Rectal smooth muscle tissue (tissue), 1 donor: ENCODE results near the gene USP24.

Experiments used
- H3K27ac ChIP-seq: one replicate; pipeline ENCODE4 v1.7.0; 2013; ENCODE audit warnings: low read depth, low read length, inconsistent platforms
- H3K27me3 ChIP-seq: one replicate; pipeline ENCODE4 v1.7.0; 2013; ENCODE audit warnings: low read length; ENCODE audit not compliant: control insufficient read depth, insufficient read depth
- H3K36me3 ChIP-seq: one replicate; pipeline ENCODE4 v1.7.0; 2013; ENCODE audit warnings: low read length; ENCODE audit not compliant: control insufficient read depth, insufficient read depth
- H3K4me1 ChIP-seq: one replicate; pipeline ENCODE4 v1.7.0; 2013; ENCODE audit warnings: low read length; ENCODE audit not compliant: control insufficient read depth, insufficient read depth
- H3K4me3 ChIP-seq: one replicate; pipeline ENCODE4 v1.7.0; 2013; ENCODE audit warnings: low read length
- H3K9ac ChIP-seq: one replicate; pipeline ENCODE4 v1.7.0; 2013; ENCODE audit warnings: low read length

Gene USP24

GRCh38 chr1:55065648-55066047 lies 149.5 kb downstream of the USP24 start:
- Histone ChIP-seq H3K36me3 (peaks cover 23% of the 10 kb centered on the region), H3K9ac (no peak overlapping the region), H3K27me3 (no peaks in the 10 kb centered on the region), H3K4me1 (peaks cover 14% of the 10 kb centered on the region), H3K4me3 (no peak overlapping the region), H3K27ac (no peak overlapping the region)

- Histone ChIP-seq H3K4me1 (peaks cover 14% of the 10 kb centered on the region), H3K36me3 (peaks cover 16% of the 10 kb centered on the region), H3K9ac (no peak overlapping the region), H3K4me3 (no peak overlapping the region), H3K27ac (peak overlapping the region; percentile 40), H3K27me3 (no peaks in the 10 kb centered on the region)
Observed at GRCh38 chr1:55064861-55065263, 150.3 kb downstream of the USP24 start.

- peaks cover 14% of the 10 kb centered on the region for H3K4me1 ChIP-seq
- peaks cover 12% of the 10 kb centered on the region for H3K36me3 ChIP-seq
- no peak overlapping the region for H3K9ac ChIP-seq
- peak overlapping the region; percentile 40 for H3K27ac ChIP-seq
- H3K4me3 ChIP-seq: no peak overlapping the region
- H3K27me3 ChIP-seq: no peaks in the 10 kb centered on the region
Observed at GRCh38 chr1:55064071-55064581, 151.0 kb downstream of the USP24 start.

- no peaks in the 10 kb centered on the region for H3K27me3 ChIP-seq
- peaks cover 9% of the 10 kb centered on the region for H3K36me3 ChIP-seq
- H3K4me3 ChIP-seq: no peak overlapping the region
- peaks cover 14% of the 10 kb centered on the region for H3K4me1 ChIP-seq
- no peak overlapping the region for H3K27ac ChIP-seq
- no peak overlapping the region for H3K9ac ChIP-seq
Observed at GRCh38 chr1:55063577-55063942, 151.6 kb downstream of the USP24 start.

DNA sequence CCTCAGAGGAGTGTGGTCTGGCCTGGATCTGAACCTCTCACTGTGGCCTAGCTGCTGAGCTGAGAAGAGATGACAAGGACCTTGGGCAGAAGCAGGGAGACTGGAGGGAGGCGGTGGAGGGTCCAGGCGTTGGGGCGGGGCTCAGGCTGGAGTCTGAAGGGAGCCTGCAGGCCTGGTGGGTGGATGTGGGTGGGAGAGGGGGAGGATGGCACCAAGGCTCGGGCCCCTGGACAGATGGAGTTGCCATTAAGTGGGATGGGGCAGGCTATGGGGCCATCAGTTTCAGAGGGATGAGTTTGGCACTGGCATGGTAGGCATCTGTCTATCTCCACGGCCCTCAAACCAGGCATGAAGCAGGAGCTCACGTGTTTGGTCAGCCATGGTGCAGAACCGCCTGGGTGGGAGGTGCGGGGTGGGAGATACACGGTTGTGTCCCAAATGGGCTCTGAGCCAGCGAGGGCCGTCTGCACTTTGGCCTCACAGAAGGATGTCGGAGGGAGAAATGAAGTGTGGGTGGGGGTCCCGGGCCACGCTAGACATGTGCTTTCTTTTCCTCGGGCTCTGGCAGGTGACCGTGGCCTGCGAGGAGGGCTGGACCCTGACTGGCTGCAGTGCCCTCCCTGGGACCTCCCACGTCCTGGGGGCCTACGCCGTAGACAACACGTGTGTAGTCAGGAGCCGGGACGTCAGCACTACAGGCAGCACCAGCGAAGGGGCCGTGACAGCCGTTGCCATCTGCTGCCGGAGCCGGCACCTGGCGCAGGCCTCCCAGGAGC lies 152.2 kb downstream of the USP24 start:
- Histone ChIP-seq H3K4me3 (no peak overlapping the region), H3K27ac (no peak overlapping the region), H3K4me1 (peaks cover 14% of the 10 kb centered on the region), H3K36me3 (peaks cover 9% of the 10 kb centered on the region), H3K9ac (no peak overlapping the region), H3K27me3 (no peaks in the 10 kb centered on the region)

- no peak overlapping the region for H3K27ac ChIP-seq
- peaks cover 14% of the 10 kb centered on the region for H3K4me1 ChIP-seq
- H3K9ac ChIP-seq: no peak overlapping the region
- peaks cover 4% of the 10 kb centered on the region for H3K36me3 ChIP-seq
- no peak overlapping the region for H3K4me3 ChIP-seq
- H3K27me3 ChIP-seq: no peaks in the 10 kb centered on the region
Observed at GRCh38 chr1:55061706-55062321, 153.3 kb downstream of the USP24 start.

- Histone ChIP-seq H3K36me3 (no peaks in the 10 kb centered on the region), H3K27ac (no peak overlapping the region), H3K27me3 (no peaks in the 10 kb centered on the region), H3K4me1 (peaks cover 14% of the 10 kb centered on the region), H3K9ac (no peak overlapping the region), H3K4me3 (no peak overlapping the region)
Observed at GRCh38 chr1:55061000-55061705, 154.0 kb downstream of the USP24 start.

DNA sequence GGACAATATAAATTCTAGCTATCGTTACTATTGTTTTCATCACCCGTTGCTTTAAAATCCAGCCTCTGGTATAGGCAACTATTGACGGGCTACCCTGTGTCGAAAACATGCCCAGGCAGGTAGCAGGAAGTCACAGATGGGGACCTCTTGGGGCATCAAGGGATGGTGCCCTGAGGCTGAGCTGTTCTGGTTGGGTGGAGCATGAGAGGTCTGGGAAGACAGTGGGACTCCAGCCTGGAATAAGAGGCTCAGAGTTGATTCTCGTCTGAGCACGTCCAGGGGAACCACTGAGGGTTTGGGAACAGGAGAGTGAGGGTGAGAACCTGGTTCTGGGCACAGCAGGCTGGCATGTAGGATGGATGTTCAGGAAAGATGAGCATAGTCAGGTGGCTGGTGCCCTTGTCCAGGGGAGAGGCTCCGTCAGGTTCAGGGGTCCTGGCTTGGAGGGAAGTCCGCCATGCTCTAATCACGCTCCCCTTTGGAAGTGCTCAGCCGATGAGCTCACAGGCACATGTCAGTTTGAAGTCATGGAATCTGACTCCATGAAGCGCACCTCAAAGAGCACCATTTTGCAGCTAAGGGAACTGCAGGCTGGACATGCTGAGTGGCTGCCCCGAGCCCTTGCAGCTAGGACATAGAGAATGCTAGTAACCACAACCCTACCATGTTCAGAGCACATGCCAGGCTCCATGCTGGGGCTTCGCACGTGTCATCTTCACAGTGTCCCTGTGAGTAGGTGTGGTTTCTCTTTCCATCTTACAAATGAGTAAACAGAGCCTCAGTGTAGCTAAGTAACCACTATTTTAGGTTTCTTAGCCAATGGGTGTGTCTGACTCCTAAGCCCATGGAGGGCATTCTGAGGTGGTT lies 154.8 kb downstream of the USP24 start:
- no peaks in the 10 kb centered on the region for H3K27me3 ChIP-seq
- no peaks in the 10 kb centered on the region for H3K36me3 ChIP-seq
- H3K4me1 ChIP-seq: peaks cover 12% of the 10 kb centered on the region

GRCh38 chr1:55059302-55060132 lies 155.6 kb downstream of the USP24 start:
- Histone ChIP-seq H3K27ac (no peak overlapping the region), H3K4me1 (peaks cover 5% of the 10 kb centered on the region), H3K9ac (no peak overlapping the region), H3K27me3 (no peaks in the 10 kb centered on the region), H3K4me3 (no peak overlapping the region), H3K36me3 (no peaks in the 10 kb centered on the region)

More for the DNA sequence above, 154.8 kb downstream of the USP24 start:
- Histone ChIP-seq H3K27ac (no peak overlapping the region), H3K9ac (no peak overlapping the region), H3K4me3 (no peak overlapping the region)

GRCh38 chr1:55057956-55058298 lies 157.2 kb downstream of the USP24 start:
- Histone ChIP-seq H3K27me3 (no peaks in the 10 kb centered on the region), H3K9ac (no peak overlapping the region), H3K27ac (no peak overlapping the region), H3K36me3 (no peaks in the 10 kb centered on the region), H3K4me3 (no peak overlapping the region), H3K4me1 (no peaks in the 10 kb centered on the region)

DNA sequence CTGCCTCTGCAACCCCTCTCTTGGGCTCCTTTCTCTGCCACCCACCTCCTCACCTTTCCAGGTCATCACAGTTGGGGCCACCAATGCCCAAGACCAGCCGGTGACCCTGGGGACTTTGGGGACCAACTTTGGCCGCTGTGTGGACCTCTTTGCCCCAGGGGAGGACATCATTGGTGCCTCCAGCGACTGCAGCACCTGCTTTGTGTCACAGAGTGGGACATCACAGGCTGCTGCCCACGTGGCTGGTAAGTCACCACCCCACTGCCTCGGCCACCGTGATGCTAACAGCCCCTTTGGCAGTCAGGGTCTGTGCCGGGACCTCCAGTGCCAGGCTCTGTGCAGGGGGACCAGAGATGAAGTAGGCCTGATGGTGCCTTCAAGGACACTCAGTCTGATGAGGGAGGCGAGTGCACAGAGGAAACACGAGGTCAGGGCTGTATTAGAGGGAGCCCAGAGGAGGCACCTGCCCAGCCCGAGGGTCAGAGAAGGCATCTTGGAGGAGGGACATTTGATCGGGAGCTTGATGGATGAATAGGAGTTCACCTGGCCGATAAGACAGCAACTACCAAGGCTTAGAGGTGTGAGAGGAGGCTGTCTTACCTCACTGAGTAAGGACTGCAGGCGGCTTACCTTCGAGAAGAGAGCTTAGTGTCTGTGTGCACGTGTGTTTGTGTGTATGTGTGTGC lies 157.8 kb downstream of the USP24 start:
- Histone ChIP-seq H3K27me3 (no peaks in the 10 kb centered on the region), H3K9ac (no peak overlapping the region), H3K4me1 (no peaks in the 10 kb centered on the region), H3K27ac (no peak overlapping the region), H3K4me3 (no peak overlapping the region), H3K36me3 (no peaks in the 10 kb centered on the region)
